ENCODE data around the gene GULP1. TPM values are rescaled to one million over a fixed set of nuclear protein-coding genes. Genes with fewer than 3 reads are reported as not detected.
A peak's percentile ranks its signal among the peaks of the same experiment; 100 is the strongest.

The GULP1 gene
- total RNA-seq, 1 donor from 2014 or later: 21.9 TPM

- no peak overlapping the region for H3K27ac ChIP-seq (ENCODE audit: low read depth, low read length)
- H3K9me3 ChIP-seq (ENCODE audit: control insufficient read depth in 3 of 3, low read length in 3 of 3): no peaks in the 10 kb centered on the region
- no peaks in the 10 kb centered on the region for H3K36me3 ChIP-seq (ENCODE audit: control insufficient read depth in 3 of 3, insufficient read depth in 3 of 3, low read length in 3 of 3)
- H3K9ac ChIP-seq (ENCODE audit: low read depth in 1 of 3, low read length in 3 of 3): no peak overlapping the region
- no peaks in the 10 kb centered on the region for H3K27me3 ChIP-seq (ENCODE audit: control insufficient read depth in 3 of 3, insufficient read depth in 3 of 3, low read length in 3 of 3)
- H3K4me3 ChIP-seq (ENCODE audit: low read length in 3 of 3): no peak overlapping the region
- H3K4me1 ChIP-seq (ENCODE audit: control insufficient read depth in 3 of 3, insufficient read depth in 3 of 3, low read length in 3 of 3): no peaks in the 10 kb centered on the region
Observed at GRCh38 chr2:188609321-188610049, 317.8 kb downstream of the GULP1 start.

GRCh38 chr2:188610050-188610444 is 318.4 kb downstream of the GULP1 start:
- no peak overlapping the region for H3K27ac ChIP-seq (ENCODE audit: low read depth, low read length)
- H3K9me3 ChIP-seq (ENCODE audit: control insufficient read depth in 3 of 3, low read length in 3 of 3): no peaks in the 10 kb centered on the region
- H3K27me3 ChIP-seq (ENCODE audit: control insufficient read depth in 3 of 3, insufficient read depth in 3 of 3, low read length in 3 of 3): no peaks in the 10 kb centered on the region
- no peak overlapping the region for H3K4me3 ChIP-seq (ENCODE audit: low read length in 3 of 3)
- H3K4me1 ChIP-seq (ENCODE audit: control insufficient read depth in 3 of 3, insufficient read depth in 3 of 3, low read length in 3 of 3): no peaks in the 10 kb centered on the region
- H3K9ac ChIP-seq (ENCODE audit: low read depth in 1 of 3, low read length in 3 of 3): no peak overlapping the region
- H3K36me3 ChIP-seq (ENCODE audit: control insufficient read depth in 3 of 3, insufficient read depth in 3 of 3, low read length in 3 of 3): no peaks in the 10 kb centered on the region

- H3K9ac ChIP-seq (ENCODE audit: low read depth in 1 of 3, low read length in 3 of 3): no peak overlapping the region
Observed at GRCh38 chr2:188610827-188611226, 319.2 kb downstream of the GULP1 start.

GRCh38 chr2:188619146-188619545 is 327.5 kb downstream of the GULP1 start:
- Histone ChIP-seq H3K4me3 (ENCODE audit: low read length in 3 of 3) (no peak overlapping the region), H3K36me3 (ENCODE audit: control insufficient read depth in 3 of 3, insufficient read depth in 3 of 3, low read length in 3 of 3) (no peaks in the 10 kb centered on the region), H3K27ac (ENCODE audit: low read depth, low read length) (no peak overlapping the region), H3K4me1 (ENCODE audit: control insufficient read depth in 3 of 3, insufficient read depth in 3 of 3, low read length in 3 of 3) (no peaks in the 10 kb centered on the region), H3K27me3 (ENCODE audit: control insufficient read depth in 3 of 3, insufficient read depth in 3 of 3, low read length in 3 of 3) (no peaks in the 10 kb centered on the region), H3K9ac (ENCODE audit: low read depth in 1 of 3, low read length in 3 of 3) (no peak overlapping the region), H3K9me3 (ENCODE audit: control insufficient read depth in 3 of 3, low read length in 3 of 3) (no peaks in the 10 kb centered on the region)

More at GRCh38 chr2:188610827-188611226, 319.2 kb downstream of the GULP1 start:
- Histone ChIP-seq H3K27ac (ENCODE audit: low read depth, low read length) (no peak overlapping the region), H3K4me3 (ENCODE audit: low read length in 3 of 3) (no peak overlapping the region), H3K27me3 (ENCODE audit: control insufficient read depth in 3 of 3, insufficient read depth in 3 of 3, low read length in 3 of 3) (no peaks in the 10 kb centered on the region), H3K36me3 (ENCODE audit: control insufficient read depth in 3 of 3, insufficient read depth in 3 of 3, low read length in 3 of 3) (no peaks in the 10 kb centered on the region), H3K9me3 (ENCODE audit: control insufficient read depth in 3 of 3, low read length in 3 of 3) (no peaks in the 10 kb centered on the region), H3K4me1 (ENCODE audit: control insufficient read depth in 3 of 3, insufficient read depth in 3 of 3, low read length in 3 of 3) (no peaks in the 10 kb centered on the region)

GRCh38 chr2:188620916-188621315 is 329.2 kb downstream of the GULP1 start:
- Histone ChIP-seq H3K27ac (ENCODE audit: low read depth, low read length) (no peak overlapping the region), H3K9me3 (ENCODE audit: control insufficient read depth in 3 of 3, low read length in 3 of 3) (no peaks in the 10 kb centered on the region), H3K36me3 (ENCODE audit: control insufficient read depth in 3 of 3, insufficient read depth in 3 of 3, low read length in 3 of 3) (no peaks in the 10 kb centered on the region), H3K4me3 (ENCODE audit: low read length in 3 of 3) (no peak overlapping the region), H3K4me1 (ENCODE audit: control insufficient read depth in 3 of 3, insufficient read depth in 3 of 3, low read length in 3 of 3) (no peaks in the 10 kb centered on the region), H3K9ac (ENCODE audit: low read depth in 1 of 3, low read length in 3 of 3) (no peak overlapping the region), H3K27me3 (ENCODE audit: control insufficient read depth in 3 of 3, insufficient read depth in 3 of 3, low read length in 3 of 3) (no peaks in the 10 kb centered on the region)

GRCh38 chr2:188622601-188623260 is 331.1 kb downstream of the GULP1 start:
- no peak overlapping the region for H3K27ac ChIP-seq (ENCODE audit: low read depth, low read length)
- H3K4me3 ChIP-seq (ENCODE audit: low read length in 3 of 3): no peak overlapping the region
- H3K4me1 ChIP-seq (ENCODE audit: control insufficient read depth in 3 of 3, insufficient read depth in 3 of 3, low read length in 3 of 3): no peaks in the 10 kb centered on the region
- no peaks in the 10 kb centered on the region for H3K36me3 ChIP-seq (ENCODE audit: control insufficient read depth in 3 of 3, insufficient read depth in 3 of 3, low read length in 3 of 3)
- H3K27me3 ChIP-seq (ENCODE audit: control insufficient read depth in 3 of 3, insufficient read depth in 3 of 3, low read length in 3 of 3): no peaks in the 10 kb centered on the region
- no peak overlapping the region for H3K9ac ChIP-seq (ENCODE audit: low read depth in 1 of 3, low read length in 3 of 3)
- no peaks in the 10 kb centered on the region for H3K9me3 ChIP-seq (ENCODE audit: control insufficient read depth in 3 of 3, low read length in 3 of 3)

- no peak overlapping the region for H3K27ac ChIP-seq (ENCODE audit: low read depth, low read length)
- no peaks in the 10 kb centered on the region for H3K4me1 ChIP-seq (ENCODE audit: control insufficient read depth in 3 of 3, insufficient read depth in 3 of 3, low read length in 3 of 3)
- H3K9ac ChIP-seq (ENCODE audit: low read depth in 1 of 3, low read length in 3 of 3): no peak overlapping the region
- no peaks in the 10 kb centered on the region for H3K9me3 ChIP-seq (ENCODE audit: control insufficient read depth in 3 of 3, low read length in 3 of 3)
- H3K27me3 ChIP-seq (ENCODE audit: control insufficient read depth in 3 of 3, insufficient read depth in 3 of 3, low read length in 3 of 3): no peaks in the 10 kb centered on the region
- H3K36me3 ChIP-seq (ENCODE audit: control insufficient read depth in 3 of 3, insufficient read depth in 3 of 3, low read length in 3 of 3): no peaks in the 10 kb centered on the region
- H3K4me3 ChIP-seq (ENCODE audit: low read length in 3 of 3): no peak overlapping the region
Observed at GRCh38 chr2:188623995-188624643, 332.4 kb downstream of the GULP1 start.

GRCh38 chr2:188627471-188627870 is 335.8 kb downstream of the GULP1 start:
- Histone ChIP-seq H3K9ac (ENCODE audit: low read depth in 1 of 3, low read length in 3 of 3) (no peak overlapping the region), H3K4me1 (ENCODE audit: control insufficient read depth in 3 of 3, insufficient read depth in 3 of 3, low read length in 3 of 3) (peaks cover 0 to 3% (median 0%) of the 10 kb centered on the region in 3 donors), H3K27me3 (ENCODE audit: control insufficient read depth in 3 of 3, insufficient read depth in 3 of 3, low read length in 3 of 3) (no peaks in the 10 kb centered on the region), H3K36me3 (ENCODE audit: control insufficient read depth in 3 of 3, insufficient read depth in 3 of 3, low read length in 3 of 3) (no peaks in the 10 kb centered on the region), H3K9me3 (ENCODE audit: control insufficient read depth in 3 of 3, low read length in 3 of 3) (no peaks in the 10 kb centered on the region), H3K4me3 (ENCODE audit: low read length in 3 of 3) (no peak overlapping the region), H3K27ac (ENCODE audit: low read depth, low read length) (no peak overlapping the region)

- Histone ChIP-seq H3K36me3 (ENCODE audit: control insufficient read depth in 3 of 3, insufficient read depth in 3 of 3, low read length in 3 of 3) (no peaks in the 10 kb centered on the region), H3K4me3 (ENCODE audit: low read length in 3 of 3) (no peak overlapping the region), H3K9ac (ENCODE audit: low read depth in 1 of 3, low read length in 3 of 3) (no peak overlapping the region), H3K27ac (ENCODE audit: low read depth, low read length) (peak overlapping the region; percentile 44), H3K27me3 (ENCODE audit: control insufficient read depth in 3 of 3, insufficient read depth in 3 of 3, low read length in 3 of 3) (no peaks in the 10 kb centered on the region), H3K4me1 (ENCODE audit: control insufficient read depth in 3 of 3, insufficient read depth in 3 of 3, low read length in 3 of 3) (peaks cover 0 to 3% (median 0%) of the 10 kb centered on the region in 3 donors), H3K9me3 (ENCODE audit: control insufficient read depth in 3 of 3, low read length in 3 of 3) (no peaks in the 10 kb centered on the region)
Observed at GRCh38 chr2:188628989-188629752, 337.5 kb downstream of the GULP1 start.

Measured in skeletal muscle tissue (tissue), 4 donors.